Glutamatergic neuron (in vitro differentiated cells): ENCODE measurements around the gene ESR1. TPM values are rescaled to one million over a fixed set of nuclear protein-coding genes. Genes with fewer than 3 reads are reported as not detected.

Source experiments
- DNase-seq: peaks from one replicate; pipeline ENCODE4 v3.0.0; 2022
- H3K27ac Mint-ChIP-seq: one replicate; pipeline ENCODE4 v1.8.0; 2020; ENCODE audit warnings: mild to moderate bottlenecking, mixed read lengths, inconsistent platforms; ENCODE audit not compliant: unreplicated experiment
- H3K27me3 Mint-ChIP-seq: one replicate; pipeline ENCODE4 v1.8.0; 2020; ENCODE audit warnings: mild to moderate bottlenecking, moderate library complexity, mixed read lengths, inconsistent platforms; ENCODE audit not compliant: unreplicated experiment
- H3K36me3 Mint-ChIP-seq: one replicate; pipeline ENCODE4 v1.8.0; 2020; ENCODE audit warnings: mild to moderate bottlenecking, mixed read lengths, inconsistent platforms; ENCODE audit not compliant: unreplicated experiment
- H3K4me1 Mint-ChIP-seq: one replicate; pipeline ENCODE4 v1.8.0; 2020; ENCODE audit warnings: mild to moderate bottlenecking, low read depth, mixed read lengths, inconsistent platforms; ENCODE audit not compliant: unreplicated experiment
- H3K4me3 Mint-ChIP-seq: one replicate; pipeline ENCODE4 v1.8.0; 2020; ENCODE audit warnings: mild to moderate bottlenecking, mixed read lengths, inconsistent platforms; ENCODE audit not compliant: unreplicated experiment
- H3K9me3 Mint-ChIP-seq: one replicate; pipeline ENCODE4 v1.8.0; 2020; ENCODE audit warnings: mild to moderate bottlenecking, moderate library complexity, mixed read lengths, inconsistent platforms; ENCODE audit not compliant: unreplicated experiment
- CTCF ChIP-seq: fragments of 200-600 bp; sonication (generic); IDR thresholded peaks from one replicate; pipeline ENCODE4 v1.5.0; 2021; ENCODE audit not compliant: partially characterized antibody, unreplicated experiment
- total RNA-seq: library from RNA; stranded (reverse); fragmentation: NEBNext Ultra II Directional; extraction: Animal tissue kit (Norgen Biotek cat#: 25700); gene quantifications from one replicate; pipeline ENCODE4 v1.2.1, GENCODE V29; 2021; ENCODE audit not compliant: unreplicated experiment

The ESR1 gene
- total RNA-seq, 1 donor from 2014 or later = not detected

GRCh38 chr6:152048921-152049320, 241.4 kb downstream of the ESR1 start:
- H3K27ac Mint-ChIP-seq = no peak overlapping the region
- H3K4me3 Mint-ChIP-seq = no peak overlapping the region

DNA sequence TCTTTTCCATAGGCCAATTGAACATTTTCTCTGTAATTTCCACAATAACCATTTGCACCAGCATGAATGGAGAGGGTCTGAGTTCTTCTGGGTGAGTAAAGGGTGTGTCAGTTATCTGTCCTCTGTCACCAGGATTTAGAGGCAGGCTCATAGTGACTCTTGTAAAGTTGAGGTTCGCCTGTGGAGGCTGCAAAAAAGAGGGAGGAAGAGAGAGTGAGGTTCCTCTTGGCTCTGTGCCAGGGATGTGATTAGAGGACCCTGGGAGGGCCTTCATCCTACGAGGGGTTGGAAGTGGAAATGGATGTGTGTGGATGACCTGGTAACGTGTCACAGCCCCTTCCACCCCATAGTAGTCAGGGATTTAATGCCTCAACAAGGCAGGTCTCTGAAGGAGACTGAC, 242.0 kb downstream of the ESR1 start:
- Mint-ChIP-seq H3K4me1 (no peaks in the 10 kb centered on the region), H3K27me3 (no peaks in the 10 kb centered on the region), H3K27ac (no peak overlapping the region), H3K9me3 (no peaks in the 10 kb centered on the region), H3K4me3 (no peak overlapping the region), H3K36me3 (no peaks in the 10 kb centered on the region)
- TF ChIP-seq CTCF = no peak
- no peak for DNase-seq

More at GRCh38 chr6:152048921-152049320, 241.4 kb downstream of the ESR1 start:
- Mint-ChIP-seq H3K27me3 (no peaks in the 10 kb centered on the region), H3K36me3 (no peaks in the 10 kb centered on the region), H3K4me1 (no peaks in the 10 kb centered on the region), H3K9me3 (no peaks in the 10 kb centered on the region)
- DNase-seq = no peak
- TF ChIP-seq CTCF = no peak

GRCh38 chr6:152050451-152051195, 243.1 kb downstream of the ESR1 start:
- H3K27me3 Mint-ChIP-seq = no peaks in the 10 kb centered on the region
- H3K27ac Mint-ChIP-seq = no peak overlapping the region
- no peak for TF ChIP-seq CTCF
- no peak overlapping the region for H3K4me3 Mint-ChIP-seq
- no peaks in the 10 kb centered on the region for H3K4me1 Mint-ChIP-seq
- no peaks in the 10 kb centered on the region for H3K36me3 Mint-ChIP-seq
- DNase-seq = no peak
- H3K9me3 Mint-ChIP-seq = no peaks in the 10 kb centered on the region

GRCh38 chr6:152052061-152052460, 244.6 kb downstream of the ESR1 start:
- H3K27me3 Mint-ChIP-seq = no peaks in the 10 kb centered on the region
- no peak overlapping the region for H3K4me3 Mint-ChIP-seq
- H3K4me1 Mint-ChIP-seq = no peaks in the 10 kb centered on the region
- H3K27ac Mint-ChIP-seq = no peak overlapping the region
- no peak for DNase-seq
- no peaks in the 10 kb centered on the region for H3K9me3 Mint-ChIP-seq
- TF ChIP-seq CTCF = no peak
- H3K36me3 Mint-ChIP-seq = no peaks in the 10 kb centered on the region

GRCh38 chr6:152053332-152053731, 245.8 kb downstream of the ESR1 start:
- DNase-seq = no peak
- H3K27me3 Mint-ChIP-seq = no peaks in the 10 kb centered on the region
- TF ChIP-seq CTCF = no peak
- no peak overlapping the region for H3K4me3 Mint-ChIP-seq
- H3K9me3 Mint-ChIP-seq = no peaks in the 10 kb centered on the region
- no peaks in the 10 kb centered on the region for H3K36me3 Mint-ChIP-seq
- no peaks in the 10 kb centered on the region for H3K4me1 Mint-ChIP-seq
- H3K27ac Mint-ChIP-seq = no peak overlapping the region
